ENCODE measurements around the gene MEF2B. TPM values are rescaled to one million over a fixed set of nuclear protein-coding genes. Genes with fewer than 3 reads are reported as not detected.

MEF2B gene
- polyA plus RNA-seq, 1 experiment = 0.38 TPM

GRCh38 chr19:19145281-19145680 is 24.8 kb downstream of the MEF2B start:
- H3K9me3 ChIP-seq (ENCODE audit: control insufficient read depth, insufficient read depth, low read length) = no peaks in the 10 kb centered on the region; the same call in 1 of the 2 replicates
- CTCF ChIA-PET = interaction anchor here (0.6 to 5.1 kb wide), 17 partner anchors 8 to 195 kb away, joined by 3 to 102 read pairs (median 3); partner anchors contain the start of genes BORCS8 and RFXANK
- TF ChIP-seq CTCF (IDR thresholded peaks at IDR 0.05; ENCODE audit: low read depth, low read length) = no peak
- H3K27me3 ChIP-seq (ENCODE audit: control insufficient read depth, insufficient read depth, low read length) = peaks cover 4% of the 10 kb centered on the region
- no peak for DNase-seq (ENCODE audit: low read depth, low spot score)
- POLR2A ChIA-PET = interaction anchor here (0.6 to 1.0 kb wide), 3 partner anchors 29 to 58 kb away, joined by 3 to 4 read pairs (median 3); partner anchors contain the start of gene NR2C2AP
- no peak overlapping the region for H3K4me3 ChIP-seq (ENCODE audit: low read depth, low read length)
- no peak overlapping the region for H3K27ac ChIP-seq (ENCODE audit: low read depth, low read length)

- no peak for DNase-seq (ENCODE audit: low read depth, low spot score)
- peaks cover 3% of the 10 kb centered on the region; the same call in 1 of the 2 replicates for H3K9me3 ChIP-seq (ENCODE audit: control insufficient read depth, insufficient read depth, low read length)
- ChIA-PET POLR2A (no interaction called here), CTCF (interaction anchor here (1.2 to 2.9 kb wide), 2 partner anchors 32 to 147 kb away, joined by 3 to 14 read pairs; no protein-coding TSS in a partner anchor)
- no peak overlapping the region for H3K4me3 ChIP-seq (ENCODE audit: low read depth, low read length)
- no peak for TF ChIP-seq CTCF (IDR thresholded peaks at IDR 0.05; ENCODE audit: low read depth, low read length)
- H3K27ac ChIP-seq (ENCODE audit: low read depth, low read length) = no peak overlapping the region
- H3K27me3 ChIP-seq (ENCODE audit: control insufficient read depth, insufficient read depth, low read length) = peaks cover 4% of the 10 kb centered on the region
Observed at GRCh38 chr19:19142347-19142746, 27.7 kb downstream of the MEF2B start.

GRCh38 chr19:19140476-19140875 is 29.6 kb downstream of the MEF2B start:
- no peak for TF ChIP-seq CTCF (IDR thresholded peaks at IDR 0.05; ENCODE audit: low read depth, low read length)
- Histone ChIP-seq H3K9me3 (ENCODE audit: control insufficient read depth, insufficient read depth, low read length) (peaks cover 3% of the 10 kb centered on the region; the same call in 1 of the 2 replicates), H3K4me3 (ENCODE audit: low read depth, low read length) (no peak overlapping the region), H3K27me3 (ENCODE audit: control insufficient read depth, insufficient read depth, low read length) (peaks cover 4% of the 10 kb centered on the region), H3K27ac (ENCODE audit: low read depth, low read length) (no peak overlapping the region)
- no peak for DNase-seq (ENCODE audit: low read depth, low spot score)
- ChIA-PET POLR2A (interaction anchor here (0.6 kb wide), 2 partner anchors 12 to 86 kb away, joined by 3 to 5 read pairs; no protein-coding TSS in a partner anchor), CTCF (interaction anchor here (0.5 to 2.9 kb wide), 2 partner anchors 12 to 34 kb away, joined by 8 to 14 read pairs; no protein-coding TSS in a partner anchor)

- DNase-seq (ENCODE audit: low read depth, low spot score) = no peak
- H3K27ac ChIP-seq (ENCODE audit: low read depth, low read length) = peak overlapping the region; percentile 2
- H3K27me3 ChIP-seq (ENCODE audit: control insufficient read depth, insufficient read depth, low read length) = peaks cover 4% of the 10 kb centered on the region
- H3K4me3 ChIP-seq (ENCODE audit: low read depth, low read length) = no peak overlapping the region
- CTCF ChIA-PET = interaction anchor here (2.9 kb wide), 1 partner anchor 35 kb away, joined by 14 read pairs; no protein-coding TSS in a partner anchor
- POLR2A ChIA-PET = no interaction called here
- H3K9me3 ChIP-seq (ENCODE audit: control insufficient read depth, insufficient read depth, low read length) = peaks cover 3% of the 10 kb centered on the region; the same call in 1 of the 2 replicates
- no peak for TF ChIP-seq CTCF (IDR thresholded peaks at IDR 0.05; ENCODE audit: low read depth, low read length)
Observed at GRCh38 chr19:19139876-19140229, 30.2 kb downstream of the MEF2B start.
